Measurements from ENCODE around the gene TMC8.

GRCh38 chr17:78114831-78115723 is 15.5 kb upstream of the TMC8 start:
- TF ChIP-seq POLR2A (IDR thresholded peaks at IDR 0.05) (no peak), CTCF (IDR thresholded peaks at IDR 0.05) (no peak)

Measured in adrenal gland (tissue), 5 donors.